Measurements from ENCODE around the gene TM9SF1.

TM9SF1 gene

DNA sequence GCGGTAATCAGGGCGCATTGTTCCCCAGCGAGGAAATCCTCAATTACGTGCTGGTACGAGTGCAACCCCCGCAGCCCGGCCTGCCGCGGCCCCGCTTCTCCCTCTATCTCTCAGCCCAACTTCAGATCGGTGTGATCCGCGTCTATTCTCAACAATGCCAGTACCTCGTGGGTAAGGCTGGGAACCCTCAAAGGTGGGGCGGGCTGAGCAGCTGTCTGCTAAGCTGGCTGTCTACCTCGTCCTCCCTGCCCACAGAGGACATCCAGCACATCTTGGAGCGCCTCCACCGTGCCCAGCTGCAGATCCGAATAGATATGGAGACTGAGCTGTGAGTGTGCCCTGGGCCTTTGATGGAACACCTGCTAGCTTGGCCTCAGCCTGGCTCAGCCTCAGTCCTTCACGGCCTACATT is 22.4 kb downstream of the TM9SF1 start:
- Histone ChIP-seq H3K4me2 (ENCODE audit: low read length) (no peak overlapping the region), H2AFZ (ENCODE audit: low read length) (no peak overlapping the region)

DNA sequence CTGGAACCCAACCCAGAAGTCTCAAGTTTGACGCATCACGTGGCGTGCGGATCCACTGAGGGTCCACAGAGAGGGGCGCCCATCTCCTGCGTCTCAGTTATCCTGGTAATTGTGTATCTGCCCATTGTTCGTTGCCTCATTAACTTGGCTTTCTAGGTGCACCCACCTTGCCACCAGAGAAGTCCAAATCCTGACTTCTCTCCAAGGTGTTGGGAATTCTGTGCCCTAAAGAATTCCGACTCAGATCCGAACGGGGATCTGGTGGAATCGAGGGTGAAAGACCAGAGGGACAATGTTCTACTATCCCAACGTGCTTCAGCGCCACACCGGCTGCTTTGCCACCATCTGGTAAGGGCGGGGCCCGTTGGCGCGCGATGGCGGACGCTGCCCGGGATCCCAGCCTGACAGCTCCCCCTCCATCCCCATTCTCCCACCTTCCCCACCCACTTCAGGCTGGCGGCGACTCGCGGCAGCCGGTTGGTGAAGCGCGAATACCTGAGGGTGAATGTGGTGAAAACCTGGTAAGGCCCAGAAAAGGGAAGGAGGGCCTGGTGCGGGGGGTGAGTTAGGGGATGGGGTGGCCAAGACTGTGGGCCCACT is 22.9 kb downstream of the TM9SF1 start:
- Histone ChIP-seq H3K4me2 (ENCODE audit: low read length) (no peak overlapping the region), H2AFZ (ENCODE audit: low read length) (no peak overlapping the region), H4K20me1 (ENCODE audit: insufficient read depth, low read length) (no peaks in the 10 kb centered on the region), H3F3A (ENCODE audit: insufficient read depth, low read length) (no peaks in the 10 kb centered on the region), H3K4me1 (ENCODE audit: insufficient read depth, low read length, severe bottlenecking) (no peaks in the 10 kb centered on the region), H3K9me3 (ENCODE audit: low read length) (no peaks in the 10 kb centered on the region), H3K4me3 (ENCODE audit: low read depth, low read length, poor library complexity, severe bottlenecking) (no peak overlapping the region), H3K27ac (ENCODE audit: low read depth, low read length, poor library complexity, severe bottlenecking) (no peak overlapping the region), H3K27me3 (ENCODE audit: insufficient read depth, low read length) (no peaks in the 10 kb centered on the region), H3K79me2 (ENCODE audit: insufficient read depth, low read length) (no peaks in the 10 kb centered on the region), H3K9me2 (ENCODE audit: low read depth, low read length) (no peaks in the 10 kb centered on the region), H3K36me3 (ENCODE audit: insufficient read depth, low read length) (peaks cover 16% of the 10 kb centered on the region), H3K9ac (ENCODE audit: low read length) (no peak overlapping the region)
- no peak for TF ChIP-seq EZH2 (IDR thresholded peaks at IDR 0.05; ENCODE audit: borderline replicate concordance, low read length)
- TF ChIP-seq, protein P1, sequence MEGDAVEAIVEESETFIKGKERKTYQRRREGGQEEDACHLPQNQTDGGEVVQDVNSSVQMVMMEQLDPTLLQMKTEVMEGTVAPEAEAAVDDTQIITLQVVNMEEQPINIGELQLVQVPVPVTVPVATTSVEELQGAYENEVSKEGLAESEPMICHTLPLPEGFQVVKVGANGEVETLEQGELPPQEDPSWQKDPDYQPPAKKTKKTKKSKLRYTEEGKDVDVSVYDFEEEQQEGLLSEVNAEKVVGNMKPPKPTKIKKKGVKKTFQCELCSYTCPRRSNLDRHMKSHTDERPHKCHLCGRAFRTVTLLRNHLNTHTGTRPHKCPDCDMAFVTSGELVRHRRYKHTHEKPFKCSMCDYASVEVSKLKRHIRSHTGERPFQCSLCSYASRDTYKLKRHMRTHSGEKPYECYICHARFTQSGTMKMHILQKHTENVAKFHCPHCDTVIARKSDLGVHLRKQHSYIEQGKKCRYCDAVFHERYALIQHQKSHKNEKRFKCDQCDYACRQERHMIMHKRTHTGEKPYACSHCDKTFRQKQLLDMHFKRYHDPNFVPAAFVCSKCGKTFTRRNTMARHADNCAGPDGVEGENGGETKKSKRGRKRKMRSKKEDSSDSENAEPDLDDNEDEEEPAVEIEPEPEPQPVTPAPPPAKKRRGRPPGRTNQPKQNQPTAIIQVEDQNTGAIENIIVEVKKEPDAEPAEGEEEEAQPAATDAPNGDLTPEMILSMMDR (IDR thresholded peaks at IDR 0.05; ENCODE audit: low read length): no peak

More for the DNA sequence above, 22.4 kb downstream of the TM9SF1 start:
- H3F3A ChIP-seq (ENCODE audit: insufficient read depth, low read length): no peaks in the 10 kb centered on the region
- H3K36me3 ChIP-seq (ENCODE audit: insufficient read depth, low read length): peaks cover 13% of the 10 kb centered on the region
- H3K4me3 ChIP-seq (ENCODE audit: low read depth, low read length, poor library complexity, severe bottlenecking): no peak overlapping the region
- no peak overlapping the region for H3K27ac ChIP-seq (ENCODE audit: low read depth, low read length, poor library complexity, severe bottlenecking)
- H3K27me3 ChIP-seq (ENCODE audit: insufficient read depth, low read length): no peaks in the 10 kb centered on the region
- TF ChIP-seq, protein P1 (IDR thresholded peaks at IDR 0.05; ENCODE audit: low read length): no peak
- TF ChIP-seq EZH2 (IDR thresholded peaks at IDR 0.05; ENCODE audit: borderline replicate concordance, low read length): no peak
- H4K20me1 ChIP-seq (ENCODE audit: insufficient read depth, low read length): no peaks in the 10 kb centered on the region
- no peaks in the 10 kb centered on the region for H3K9me2 ChIP-seq (ENCODE audit: low read depth, low read length)
- H3K9me3 ChIP-seq (ENCODE audit: low read length): no peaks in the 10 kb centered on the region
- no peaks in the 10 kb centered on the region for H3K79me2 ChIP-seq (ENCODE audit: insufficient read depth, low read length)
- no peaks in the 10 kb centered on the region for H3K4me1 ChIP-seq (ENCODE audit: insufficient read depth, low read length, severe bottlenecking)
- H3K9ac ChIP-seq (ENCODE audit: low read length): no peak overlapping the region

DNA sequence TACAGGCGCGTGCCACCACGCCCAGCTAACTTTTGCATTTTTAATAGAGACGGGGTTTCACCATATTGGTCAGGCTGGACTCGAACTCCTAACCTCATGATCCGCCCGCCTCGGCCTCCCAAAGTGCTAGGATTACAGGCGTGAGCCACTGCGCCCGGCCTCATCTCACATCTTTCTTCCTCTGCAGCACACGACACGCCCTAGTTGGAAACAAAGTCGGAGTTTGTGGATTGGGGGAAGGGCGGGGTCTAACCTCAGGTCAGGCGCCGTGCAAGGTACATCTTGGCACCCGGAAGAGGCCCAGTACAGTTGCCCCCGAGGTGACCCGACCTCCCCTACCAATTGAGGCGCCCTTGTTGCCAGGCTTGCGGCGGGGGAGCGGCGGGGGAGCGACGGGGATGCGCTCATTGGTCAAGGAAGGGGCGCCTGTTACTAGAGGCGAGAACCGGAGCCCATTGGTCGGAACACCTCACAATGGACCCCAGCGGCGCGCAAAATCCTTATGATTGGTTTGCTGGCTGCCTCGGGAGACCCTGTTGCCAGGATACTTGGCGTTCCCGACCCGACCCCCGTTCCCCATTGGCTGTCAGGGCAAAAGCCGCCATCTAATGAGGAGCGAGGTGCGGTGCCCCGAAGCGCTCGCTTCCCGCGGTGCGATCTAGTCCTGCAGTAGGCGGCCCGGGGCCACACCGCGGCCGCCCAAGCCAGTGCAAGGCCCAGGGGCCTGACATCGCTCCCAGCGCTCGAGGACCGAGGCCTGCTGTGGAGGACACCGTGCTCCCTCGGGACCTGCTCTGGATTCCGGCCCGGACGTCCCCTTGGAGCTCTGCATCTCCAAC is 23.6 kb downstream of the TM9SF1 start, which contains the start of gene REC8:
TSS of gene REC8 (plus strand) at position 659 of the 839 bp plus-strand sequence. CDS start 473 bp downstream, outside the sequence.
- Histone ChIP-seq H3K9me2 (ENCODE audit: low read depth, low read length) (no peaks in the 10 kb centered on the region), H3K27me3 (ENCODE audit: insufficient read depth, low read length) (no peaks in the 10 kb centered on the region), H3K4me3 (ENCODE audit: low read depth, low read length, poor library complexity, severe bottlenecking) (peak within 1 kb of the TSS; percentile 36), H2AFZ (ENCODE audit: low read length) (no peak within 1 kb of the TSS), H3F3A (ENCODE audit: insufficient read depth, low read length) (no peaks in the 10 kb centered on the region), H3K9me3 (ENCODE audit: low read length) (no peaks in the 10 kb centered on the region), H3K4me1 (ENCODE audit: insufficient read depth, low read length, severe bottlenecking) (no peaks in the 10 kb centered on the region), H3K36me3 (ENCODE audit: insufficient read depth, low read length) (peaks cover 14% of the 10 kb centered on the region), H3K4me2 (ENCODE audit: low read length) (peak within 1 kb of the TSS; percentile 32; the same call in 1 of the 2 replicates), H4K20me1 (ENCODE audit: insufficient read depth, low read length) (no peaks in the 10 kb centered on the region), H3K79me2 (ENCODE audit: insufficient read depth, low read length) (no peaks in the 10 kb centered on the region), H3K27ac (ENCODE audit: low read depth, low read length, poor library complexity, severe bottlenecking) (no peak within 1 kb of the TSS), H3K9ac (ENCODE audit: low read length) (no peak within 1 kb of the TSS)
- TF ChIP-seq EZH2 (IDR thresholded peaks at IDR 0.05; ENCODE audit: borderline replicate concordance, low read length): no peak
- TF ChIP-seq, protein P1 (IDR thresholded peaks at IDR 0.05; ENCODE audit: low read length): no peak
